ENCODE results near the gene IGFL4.
"Not testable (repeated sequence)": the region's sequence is repeated elsewhere in the genome, so short reads cannot be mapped to it uniquely, and the experiment has no call there.

IGFL4 gene

DNA sequence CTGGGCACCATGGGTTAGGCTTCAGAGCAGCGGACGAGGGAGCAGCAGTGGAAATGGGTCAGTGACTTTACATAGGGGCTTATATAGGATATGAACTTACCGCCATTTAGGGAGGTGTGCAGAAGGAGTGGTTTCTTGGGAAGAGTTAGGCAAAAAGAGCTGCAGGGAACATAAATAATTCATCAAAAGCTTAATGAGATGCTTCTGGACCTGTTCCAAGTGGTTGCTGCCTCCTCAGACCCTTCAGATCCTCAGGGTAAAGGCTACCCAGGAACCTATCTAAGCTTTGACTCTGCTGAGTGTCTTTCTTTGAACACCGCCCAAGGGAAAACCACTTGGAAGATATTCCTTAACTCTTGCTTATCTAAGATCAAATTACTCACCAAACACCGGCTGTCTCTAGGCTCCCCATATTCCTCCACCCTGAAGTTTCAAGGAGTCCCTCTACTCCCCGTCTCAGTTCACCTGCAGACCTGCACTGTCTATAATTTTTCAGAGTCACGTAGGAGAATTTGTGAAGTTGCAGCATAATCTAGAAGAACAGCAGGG, at the start of gene IGFL4:
Gene IGFL4, minus strand, starts transcription at position 51 of the 549 bp plus-strand sequence. Its CDS starts 40 bp downstream, at position 11.
- DNase-seq, result no peak

DNA sequence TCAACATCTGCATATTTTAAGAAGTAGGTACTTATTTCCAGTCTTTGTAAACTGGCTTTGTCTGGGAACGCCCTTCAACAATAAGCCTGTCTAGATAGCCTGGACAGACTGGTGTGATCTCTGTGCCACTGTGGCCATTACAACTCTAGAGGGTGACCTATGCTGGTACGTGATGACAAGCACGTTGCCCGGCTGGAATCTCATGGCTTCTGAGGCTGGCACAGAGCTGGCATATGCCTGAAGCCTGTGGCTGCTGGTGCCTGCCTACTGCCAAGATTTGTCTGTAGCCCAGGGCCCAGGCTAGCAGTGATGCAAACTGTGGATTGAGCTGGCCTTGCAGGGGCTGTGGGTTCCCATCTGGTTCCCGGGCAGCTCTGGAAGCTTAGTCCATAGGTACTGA, 49.6 kb upstream of the IGFL4 start:
- DNase-seq, result no peak

GRCh38 chr19:46089432-46089831, 48.6 kb upstream of the IGFL4 start:
- no peak for DNase-seq

- no peak for DNase-seq
Measured at GRCh38 chr19:46088101-46088500, 47.3 kb upstream of the IGFL4 start.

GRCh38 chr19:46085888-46086287, 45.1 kb upstream of the IGFL4 start:
- no peak for DNase-seq

GRCh38 chr19:46082728-46083050, 41.9 kb upstream of the IGFL4 start:
- DNase-seq, result no peak

DNA sequence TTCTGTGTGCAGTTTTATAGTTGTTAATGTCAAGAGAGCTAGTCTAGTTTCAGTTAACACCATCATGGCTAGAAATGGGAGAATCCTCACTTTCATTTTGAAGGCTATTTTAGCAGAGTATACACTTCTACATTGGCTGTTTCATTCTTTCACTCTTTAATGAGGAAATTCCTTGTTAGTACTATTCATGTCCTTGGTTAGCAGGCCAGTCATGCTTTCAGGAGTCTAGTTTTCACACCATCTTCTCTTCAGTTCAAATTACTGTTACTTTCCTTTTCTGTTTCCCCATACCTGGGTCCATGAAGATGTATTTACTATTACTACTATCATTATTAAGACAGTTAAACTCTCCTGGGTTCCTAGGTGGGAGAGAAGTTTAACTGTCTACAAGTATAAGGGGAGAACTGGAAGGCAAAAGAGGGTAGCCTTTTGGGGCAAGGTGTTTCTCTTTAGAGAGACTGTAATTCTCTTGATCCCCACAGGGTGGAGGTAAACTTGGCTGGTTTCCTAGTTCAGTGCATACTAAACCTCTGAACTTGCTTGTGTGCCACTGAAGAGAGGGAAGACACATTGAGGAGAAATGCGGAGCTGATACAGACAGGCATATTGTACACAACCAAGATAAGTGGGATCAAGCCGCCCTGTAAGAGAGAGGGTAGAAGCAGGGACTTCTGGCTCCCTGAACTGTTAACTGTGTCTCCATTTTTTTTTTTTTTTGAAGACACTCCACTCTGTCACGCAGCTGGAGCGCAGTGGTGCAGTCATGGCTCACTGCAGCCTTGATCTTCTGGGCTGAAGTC, 41.3 kb upstream of the IGFL4 start:
- no peak for DNase-seq

GRCh38 chr19:46080561-46080960, 39.8 kb upstream of the IGFL4 start:
- DNase-seq, result no peak

GRCh38 chr19:46079576-46079975, 38.8 kb upstream of the IGFL4 start:
- DNase-seq, result no peak

DNA sequence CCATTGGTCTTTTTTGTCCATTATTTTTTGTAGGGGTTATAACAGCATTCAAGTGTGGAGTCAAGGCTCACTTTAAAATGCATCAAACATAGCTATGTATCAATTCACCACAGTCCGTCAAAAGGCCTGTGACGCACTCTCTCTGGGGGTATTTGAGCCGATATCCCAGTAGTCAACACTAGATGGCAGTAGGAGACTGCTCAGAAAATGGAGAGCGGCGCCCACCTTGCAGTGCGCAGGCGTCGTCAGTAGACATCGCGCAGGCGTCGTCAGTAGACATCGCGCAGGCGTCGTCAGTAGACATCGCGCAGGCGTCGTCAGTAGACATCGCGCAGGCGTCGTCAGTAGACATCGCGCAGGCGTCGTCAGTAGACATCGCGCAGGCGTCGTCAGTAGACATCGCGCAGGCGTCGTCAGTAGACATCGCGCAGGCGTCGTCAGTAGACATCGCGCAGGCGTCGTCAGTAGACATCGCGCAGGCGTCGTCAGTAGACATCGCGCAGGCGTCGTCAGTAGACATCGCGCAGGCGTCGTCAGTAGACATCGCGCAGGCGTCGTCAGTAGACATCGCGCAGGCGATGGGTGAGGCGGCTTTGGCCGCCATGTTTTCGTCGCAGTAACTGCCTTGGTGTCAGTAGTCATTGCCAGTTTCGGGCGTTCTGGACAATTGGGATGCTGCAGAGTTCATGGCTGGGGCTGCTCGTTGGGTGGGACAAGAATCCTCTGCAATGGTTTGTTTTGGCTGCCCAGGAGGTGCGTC, 38.0 kb upstream of the IGFL4 start:
- DNase-seq, result not testable (repeated sequence)

DNA sequence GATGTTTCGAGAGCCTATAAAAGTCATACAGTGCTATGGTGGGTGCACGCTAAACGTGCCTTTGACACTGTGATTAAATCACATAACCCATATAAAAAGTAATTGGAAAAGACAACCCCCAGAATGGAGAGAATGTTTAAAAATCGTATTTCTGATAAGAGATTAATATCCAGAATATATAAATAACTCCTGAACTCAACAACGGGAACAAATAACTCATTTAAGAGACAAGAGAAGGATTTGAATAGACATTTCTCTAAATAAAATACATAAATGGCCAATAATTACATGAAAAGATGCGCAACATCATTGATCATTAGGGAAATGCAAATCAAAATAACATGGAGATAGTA, 37.0 kb upstream of the IGFL4 start:
- DNase-seq, result no peak

DNA sequence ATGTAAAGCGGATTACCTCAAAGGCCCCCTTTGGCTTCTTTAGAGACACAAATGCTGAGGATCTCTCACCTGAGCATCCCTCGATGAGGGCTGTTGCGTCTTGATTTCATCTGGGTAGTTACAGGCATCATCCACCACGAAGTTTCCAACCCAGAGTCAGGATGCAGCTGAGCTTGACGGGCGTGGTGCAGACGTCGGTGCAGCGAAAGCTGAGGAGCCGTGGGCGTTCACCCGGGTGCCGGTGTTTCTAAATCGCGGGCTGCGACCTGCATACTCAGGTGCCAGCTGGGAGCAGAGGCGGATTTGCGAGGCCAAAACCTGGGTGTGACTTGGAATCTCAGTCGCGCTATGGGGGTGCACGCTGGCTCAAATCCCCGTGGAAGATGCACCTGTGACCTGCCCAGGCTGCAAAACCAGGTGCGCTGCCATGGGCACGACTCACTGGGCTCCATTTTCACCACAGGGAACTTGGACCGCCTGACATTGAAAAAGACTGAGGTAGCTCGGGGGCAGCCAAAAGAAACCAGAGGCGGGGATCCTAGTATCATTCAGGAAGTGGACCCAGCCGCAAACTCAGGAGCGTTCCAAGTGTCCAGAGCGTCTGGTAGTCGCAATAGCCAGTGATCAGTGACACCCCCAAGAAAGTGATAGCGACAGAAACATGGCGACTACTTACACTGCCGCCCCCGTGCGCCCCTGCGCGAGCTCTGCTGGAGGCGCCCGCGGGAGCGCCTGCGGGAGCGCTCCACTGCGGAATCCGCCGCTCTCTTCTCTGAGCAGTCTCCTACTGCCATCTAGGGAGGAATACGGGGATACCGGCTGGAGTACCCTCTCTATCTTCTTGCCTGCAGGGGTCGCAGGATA, 36.4 kb upstream of the IGFL4 start:
- peak in 1 of 2 experiments; percentile 6 for DNase-seq

DNA sequence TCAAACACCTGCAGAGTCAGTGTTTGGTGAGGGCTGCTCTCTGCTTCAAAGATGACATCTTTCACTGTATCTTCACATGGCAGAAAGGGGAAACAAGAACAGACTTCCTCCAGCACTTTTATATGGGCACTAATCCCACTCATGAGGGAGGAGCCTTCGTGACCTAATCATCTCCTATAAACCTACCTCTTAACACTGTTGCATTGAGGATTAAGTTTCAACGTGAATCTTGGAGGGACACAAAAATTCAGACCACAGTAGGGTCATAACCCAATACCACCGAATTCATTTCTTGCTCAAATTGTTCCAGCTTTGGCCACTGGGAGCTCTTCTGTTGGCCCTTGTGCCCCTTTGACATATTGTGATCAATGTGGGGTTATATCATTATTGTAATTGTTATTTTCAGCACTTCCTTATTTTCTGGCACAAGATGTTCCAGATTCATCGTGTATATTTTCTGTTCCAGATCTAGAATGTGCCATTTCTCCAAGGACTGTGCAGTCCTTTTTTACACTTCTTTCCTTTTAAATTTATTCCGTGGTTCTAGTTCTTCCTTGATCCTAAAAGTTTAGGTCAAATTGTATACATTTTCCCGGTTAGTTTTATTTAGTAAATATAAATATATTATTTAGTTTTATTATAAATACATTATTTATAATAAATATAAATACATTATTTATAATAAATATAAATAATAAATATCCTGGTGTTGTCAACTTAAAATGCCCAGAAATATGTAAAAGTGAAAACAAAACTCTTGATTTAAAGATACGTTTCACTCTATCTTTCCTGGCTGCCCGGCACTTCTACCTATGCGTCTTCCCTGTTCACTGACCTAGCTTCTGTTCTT, 35.5 kb upstream of the IGFL4 start:
- no peak for DNase-seq

DNA sequence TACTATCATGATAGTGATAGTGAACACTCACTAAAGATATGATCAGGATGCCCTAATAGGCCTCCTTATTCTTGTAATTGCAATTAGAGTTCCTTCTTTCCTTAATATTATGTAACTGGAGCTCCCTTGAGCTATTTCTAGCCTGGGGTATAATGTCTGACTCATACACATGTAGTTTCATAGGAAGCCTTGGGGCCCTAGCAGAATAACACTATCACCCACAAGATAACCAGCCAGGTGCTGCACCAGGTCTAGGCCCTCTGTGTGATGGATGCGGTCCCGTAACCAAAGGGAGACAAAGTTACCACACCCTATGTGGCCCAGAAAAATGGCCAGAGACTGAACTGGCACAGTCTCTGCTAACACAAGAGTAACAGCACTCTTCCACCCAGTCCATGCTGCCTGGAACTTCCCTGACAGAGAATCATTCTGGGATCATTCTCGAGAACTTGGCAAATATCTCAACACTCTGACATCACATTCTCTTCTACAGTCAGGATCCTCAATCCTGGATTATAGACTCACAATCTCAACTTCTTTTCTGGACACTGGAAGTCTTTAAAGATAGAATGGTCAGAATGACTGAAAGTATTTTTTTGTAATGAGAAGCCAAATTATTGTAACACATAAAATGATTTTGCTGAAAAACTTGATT, 32.6 kb upstream of the IGFL4 start:
- DNase-seq, result no peak

GRCh38 chr19:46069806-46070341, 29.1 kb upstream of the IGFL4 start:
- no peak for DNase-seq

DNA sequence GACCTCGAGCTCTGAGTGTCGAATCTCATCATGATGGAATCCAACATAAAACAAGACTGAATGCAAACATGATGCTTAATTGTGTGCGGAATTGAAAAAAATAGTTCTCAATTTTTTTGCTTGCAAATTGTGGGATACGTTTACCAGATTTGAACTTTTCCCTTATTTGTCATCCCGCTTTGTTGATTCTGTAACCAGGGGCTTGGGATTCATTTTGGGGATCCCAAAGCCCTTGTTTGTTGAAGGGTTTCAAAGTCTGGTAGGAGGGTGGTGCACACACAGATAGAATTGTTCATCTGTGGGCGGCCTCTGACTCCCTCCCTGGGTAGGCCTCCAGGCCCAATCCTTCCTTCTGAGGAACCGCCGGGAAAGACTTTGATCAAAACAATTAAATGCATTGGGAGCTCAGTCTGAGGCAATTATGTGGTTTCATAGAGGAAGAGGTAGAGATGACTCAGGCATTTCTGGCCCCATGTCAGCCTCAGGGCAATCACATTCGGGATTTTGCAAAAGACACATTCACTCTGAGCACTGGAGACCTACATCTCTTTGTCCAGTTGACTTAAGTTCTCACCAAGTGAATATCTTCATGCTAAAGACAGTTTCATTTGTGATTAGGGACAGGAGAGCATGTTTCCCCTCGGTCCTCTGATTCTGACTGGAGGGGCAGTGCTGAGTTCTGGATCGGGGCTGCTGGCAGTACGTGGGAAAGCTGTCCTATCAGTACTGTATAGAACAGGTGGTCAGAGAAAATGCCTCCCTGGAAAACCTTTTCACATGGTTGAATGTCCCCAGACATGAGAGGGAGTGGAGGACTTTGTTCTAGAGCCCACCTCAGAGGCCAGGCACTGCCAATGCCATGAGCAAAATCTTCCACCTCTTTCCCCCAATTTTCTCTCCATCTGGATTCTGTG, 27.8 kb upstream of the IGFL4 start:
- no peak for DNase-seq

GRCh38 chr19:46067691-46068090, 26.9 kb upstream of the IGFL4 start:
- no peak for DNase-seq

- no peak for DNase-seq
Measured at GRCh38 chr19:46066471-46066870, 25.7 kb upstream of the IGFL4 start.

GRCh38 chr19:46065486-46066071, 24.8 kb upstream of the IGFL4 start:
- DNase-seq, result no peak

DNA sequence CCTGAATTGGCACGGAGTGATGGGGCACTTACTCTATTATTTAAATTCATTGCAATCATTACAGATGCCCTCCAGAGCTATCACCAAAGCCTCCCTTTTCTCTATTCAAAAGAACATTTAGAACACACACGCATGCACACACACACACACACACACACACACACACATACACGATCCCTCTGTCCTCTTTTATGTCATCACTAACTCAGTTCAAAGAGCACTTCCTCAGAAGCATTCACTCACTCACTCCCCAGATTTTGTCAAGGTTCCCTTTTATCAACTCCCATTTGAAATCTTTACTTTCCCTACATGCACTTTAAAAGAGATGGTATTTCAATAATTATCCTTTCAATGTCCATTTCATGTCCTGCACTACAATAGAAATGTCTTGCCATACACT, 22.4 kb upstream of the IGFL4 start:
- no peak for DNase-seq
